ENCODE measurements around the gene PDPN. TPM values are rescaled to one million over a fixed set of nuclear protein-coding genes. Genes with fewer than 3 reads are reported as not detected.
"Not testable (repeated sequence)": the region's sequence is repeated elsewhere in the genome, so short reads cannot be mapped to it uniquely, and the experiment has no call there.

PDPN gene, protein sequence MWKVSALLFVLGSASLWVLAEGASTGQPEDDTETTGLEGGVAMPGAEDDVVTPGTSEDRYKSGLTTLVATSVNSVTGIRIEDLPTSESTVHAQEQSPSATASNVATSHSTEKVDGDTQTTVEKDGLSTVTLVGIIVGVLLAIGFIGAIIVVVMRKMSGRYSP
- not detected for polyA plus RNA-seq (2012; ENCODE audit: insufficient read depth, insufficient read length)

DNA sequence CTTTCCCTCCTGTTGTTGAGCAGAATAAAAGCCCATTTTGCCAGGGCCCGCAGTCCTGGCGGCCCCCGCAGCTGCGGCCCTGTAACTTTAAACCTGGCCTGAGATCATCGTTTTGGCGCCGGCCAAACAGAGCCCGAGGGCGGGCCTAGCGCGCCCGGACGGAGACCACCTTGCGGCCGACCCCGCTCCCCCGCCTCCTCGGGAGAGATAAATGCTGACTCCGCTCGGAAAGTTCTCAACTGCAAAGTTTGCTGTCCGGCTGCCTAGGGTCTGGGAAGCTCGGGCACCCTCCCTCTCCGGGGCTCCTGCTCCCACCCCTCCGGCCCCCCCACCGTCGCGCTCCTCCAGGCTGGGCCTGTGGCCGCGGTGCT is at the start of gene PDPN:
PDPN (plus strand) TSS at position 238 of the 371 bp plus-strand sequence. CDS start 202 bp downstream, outside the sequence.
- no peak within 1 kb of the TSS for H3K4me3 ChIP-seq (ENCODE audit: low read length)
- no peak for DNase-seq (ENCODE audit: low read depth, low spot score)

DNA sequence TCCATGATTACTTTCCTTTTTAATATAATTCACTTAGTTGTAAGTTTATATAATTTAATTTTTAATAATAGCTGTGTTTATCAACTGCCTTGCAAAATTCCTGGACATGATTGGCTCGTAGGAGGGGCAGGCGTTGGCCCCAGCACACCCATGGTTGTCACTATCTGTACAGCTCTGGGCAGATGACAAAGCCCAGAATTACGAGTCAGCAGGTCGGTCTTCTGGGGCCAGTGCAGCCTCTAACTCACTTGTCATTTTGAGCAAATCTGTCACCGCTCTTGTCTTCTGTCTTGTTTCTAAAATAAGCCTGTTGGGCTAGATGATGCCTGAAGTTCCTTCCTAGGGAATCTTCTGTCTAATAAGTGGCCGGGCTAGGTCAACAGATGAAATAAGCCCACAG is 48.4 kb upstream of the PDPN start:
- no peak overlapping the region for H3K4me3 ChIP-seq (ENCODE audit: low read length)
- no peak for DNase-seq (ENCODE audit: low read depth, low spot score)

DNA sequence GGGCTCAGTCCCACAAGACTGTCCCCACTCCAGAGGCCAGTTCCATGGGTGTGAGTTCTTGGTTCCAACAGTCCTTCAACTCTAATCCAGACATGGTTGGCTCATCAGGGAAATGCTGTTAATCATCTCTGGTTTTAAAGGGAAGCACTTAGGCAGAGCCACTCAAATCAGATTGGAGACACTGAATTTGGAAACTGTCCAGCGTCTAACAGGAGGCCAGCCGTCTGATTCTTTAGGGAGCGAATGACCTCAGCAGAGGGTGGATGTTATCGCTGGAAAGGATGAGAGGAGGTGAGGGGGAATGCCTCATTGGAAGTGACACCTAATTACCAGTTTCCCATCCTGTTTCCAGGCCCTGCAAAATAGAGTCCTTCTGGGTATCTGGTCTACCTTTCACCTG is 47.1 kb upstream of the PDPN start:
- DNase-seq (ENCODE audit: low read depth, low spot score) = no peak
- H3K4me3 ChIP-seq (ENCODE audit: low read length) = no peak overlapping the region

DNA sequence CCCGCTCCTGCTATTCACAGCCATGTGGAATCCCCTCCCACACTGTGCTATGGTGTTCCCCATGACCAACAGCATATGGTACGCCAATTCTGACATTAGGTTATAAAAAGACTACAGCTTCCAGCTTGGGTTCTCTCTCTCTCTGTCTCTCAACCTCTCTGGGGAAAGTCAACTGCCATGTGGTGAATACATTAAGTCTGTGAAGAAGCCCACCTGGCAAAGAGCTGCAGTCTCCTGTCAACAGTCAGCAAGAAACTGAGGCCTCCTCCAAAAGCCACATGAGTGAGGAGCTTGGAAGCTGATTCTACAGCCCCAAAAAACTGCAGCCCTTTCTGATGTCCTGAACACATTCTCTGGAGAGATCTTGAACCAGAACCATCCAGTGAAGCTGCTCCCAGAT is 44.8 kb upstream of the PDPN start:
- peak; percentile 88 for DNase-seq (ENCODE audit: low read depth, low spot score)
- no peak overlapping the region for H3K4me3 ChIP-seq (ENCODE audit: low read length)

DNA sequence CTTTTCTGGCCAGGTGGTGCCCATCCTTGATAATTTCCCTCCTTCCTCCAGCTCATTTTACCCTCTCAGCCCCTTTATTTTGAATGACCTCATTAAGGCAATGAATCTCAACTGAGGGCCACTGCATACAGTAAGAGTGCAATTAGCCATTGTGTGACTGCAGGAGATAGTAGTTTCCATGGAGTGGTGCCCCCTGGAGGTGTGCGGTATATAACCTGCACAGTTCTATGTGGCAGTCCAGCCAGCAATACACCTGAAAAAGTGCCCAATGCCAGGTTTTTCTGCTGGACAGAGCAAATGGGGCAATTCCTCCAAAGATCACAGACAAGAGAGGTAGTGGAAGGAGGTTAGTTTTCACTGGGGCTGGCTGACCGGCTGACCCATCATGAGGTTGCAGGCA is 43.9 kb upstream of the PDPN start:
- peak; percentile 23 for DNase-seq (ENCODE audit: low read depth, low spot score)
- no peak overlapping the region for H3K4me3 ChIP-seq (ENCODE audit: low read length)

DNA sequence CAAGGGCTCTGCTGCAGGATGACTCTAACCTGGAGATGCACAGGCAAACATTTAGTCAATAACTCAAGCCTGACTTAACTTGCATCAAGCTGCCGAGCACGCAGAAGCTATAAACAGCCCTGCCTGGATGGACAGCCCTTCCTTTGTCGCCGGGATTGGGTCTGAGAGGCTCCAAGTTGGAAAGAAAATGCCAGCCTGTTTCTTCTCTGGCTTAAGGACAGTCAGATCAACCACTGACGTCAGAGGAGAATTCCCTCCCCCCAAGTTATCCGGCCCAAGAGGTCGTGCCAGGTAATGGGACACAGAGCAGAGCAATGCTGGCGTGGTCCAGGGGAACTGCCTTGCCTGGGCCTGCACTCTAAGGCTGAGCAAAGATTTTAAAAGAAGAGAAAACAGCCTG is 42.8 kb upstream of the PDPN start:
- no peak overlapping the region for H3K4me3 ChIP-seq (ENCODE audit: low read length)
- no peak for DNase-seq (ENCODE audit: low read depth, low spot score)

DNA sequence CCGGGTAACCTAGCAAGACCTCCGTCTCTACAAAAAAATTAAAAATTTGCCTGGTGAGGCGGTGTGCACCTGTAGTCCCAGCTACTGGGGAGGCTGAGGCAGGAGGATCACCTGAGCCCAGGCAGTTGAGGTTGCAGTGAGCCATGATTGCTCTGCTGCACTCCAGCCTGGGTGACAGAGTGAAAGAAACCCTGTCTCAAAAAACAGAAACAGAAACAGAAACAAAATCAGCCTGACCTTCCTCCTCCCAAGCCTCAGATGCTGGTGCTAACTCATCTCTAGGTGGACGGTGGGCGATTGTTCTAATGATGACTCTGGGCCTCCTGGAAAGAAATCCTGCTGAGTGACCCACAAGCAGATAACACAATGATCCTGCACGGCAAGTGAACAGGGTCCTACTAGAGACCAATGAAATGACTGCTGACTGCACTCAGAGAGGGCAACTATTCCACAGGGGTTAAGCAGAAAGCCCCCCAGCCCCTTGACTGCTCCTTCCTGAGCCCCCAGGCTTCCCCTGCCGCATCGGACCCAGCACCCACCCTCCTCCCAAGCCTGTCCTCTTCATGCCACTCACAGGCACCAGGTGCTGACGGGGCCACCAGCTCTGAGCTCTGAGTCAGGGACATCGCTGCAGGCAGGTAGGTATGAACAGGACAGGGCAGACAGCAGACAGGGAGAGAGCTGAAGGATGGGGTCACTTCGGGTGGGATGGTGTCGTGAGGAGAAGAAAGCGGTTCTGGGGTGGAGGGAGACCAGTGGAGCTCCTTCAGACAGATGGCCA is 42.0 kb upstream of the PDPN start:
- no peak overlapping the region for H3K4me3 ChIP-seq (ENCODE audit: low read length)
- DNase-seq (ENCODE audit: low read depth, low spot score) = no peak

DNA sequence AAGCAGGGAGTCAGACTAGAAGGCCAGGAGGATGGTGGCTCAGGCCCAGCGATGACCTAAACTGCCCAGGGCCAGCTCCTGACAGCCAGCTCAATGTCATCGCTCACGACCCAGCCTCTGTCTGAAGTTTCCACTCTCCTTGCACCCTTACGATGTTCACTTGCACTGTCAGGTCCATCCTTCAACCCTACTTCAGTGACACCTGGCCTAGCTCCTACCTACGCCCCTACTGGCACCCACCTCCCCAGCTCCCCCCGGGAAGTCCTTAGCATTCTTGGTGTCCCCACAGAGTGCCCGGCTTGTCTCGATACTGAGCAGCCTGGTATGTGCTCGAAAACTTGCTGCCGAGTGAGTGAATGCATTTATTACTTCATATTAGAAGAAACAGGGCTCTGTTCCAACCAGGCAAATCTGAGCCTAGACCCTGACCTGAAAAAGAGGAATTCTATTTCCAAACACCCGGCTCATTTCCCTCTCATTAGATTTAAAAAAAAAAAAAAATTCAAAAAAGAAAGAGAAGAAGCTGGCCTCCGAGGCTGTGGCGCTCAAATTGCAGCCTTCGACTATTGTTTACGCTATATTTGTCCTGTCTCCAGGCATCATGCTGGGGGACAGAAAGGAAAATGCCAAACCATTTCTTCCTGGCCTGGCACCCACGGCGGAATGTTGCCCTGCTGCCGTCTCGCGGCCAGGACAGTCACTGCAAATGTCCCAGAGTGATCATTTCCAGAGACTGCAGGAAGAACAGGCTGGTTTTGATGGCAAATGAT is 40.0 kb upstream of the PDPN start:
- no peak overlapping the region for H3K4me3 ChIP-seq (ENCODE audit: low read length)
- DNase-seq (ENCODE audit: low read depth, low spot score) = no peak

DNA sequence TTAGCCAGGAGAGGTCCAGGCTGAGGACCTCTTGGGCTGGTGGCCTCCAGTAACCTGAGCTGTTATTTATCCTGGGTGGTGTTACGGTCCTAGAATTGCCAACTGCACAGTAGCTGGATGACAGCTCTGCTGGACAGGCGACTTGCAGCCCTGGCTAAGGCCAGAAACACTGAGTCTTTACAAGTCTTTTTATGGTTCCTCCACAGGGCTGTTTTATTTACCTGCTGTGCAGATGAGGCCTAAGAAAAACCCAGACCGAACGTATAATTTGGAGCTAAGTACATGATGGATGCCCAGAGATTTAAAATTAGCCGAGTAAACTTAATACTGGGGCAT is 39.4 kb upstream of the PDPN start:
- no peak overlapping the region for H3K4me3 ChIP-seq (ENCODE audit: low read length)
- no peak for DNase-seq (ENCODE audit: low read depth, low spot score)

DNA sequence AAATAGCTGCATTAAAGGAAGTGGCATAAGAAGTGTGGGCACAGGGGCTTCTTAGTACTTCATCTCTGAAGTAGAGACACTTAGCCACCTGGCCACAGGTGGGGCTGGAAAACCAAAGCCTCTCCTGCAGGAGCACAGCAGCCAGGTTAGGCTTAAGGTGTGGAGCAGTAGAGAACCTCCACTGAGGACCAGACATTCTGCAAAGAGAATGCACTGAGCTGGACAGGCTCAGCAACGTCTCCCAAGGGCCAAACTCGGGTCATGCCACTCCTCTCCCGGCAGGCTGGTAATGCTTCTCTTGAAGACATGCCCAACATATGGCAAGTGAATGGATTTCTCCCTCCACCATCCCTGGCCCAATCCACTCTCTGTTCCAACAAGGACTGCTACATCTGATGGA is 36.8 kb upstream of the PDPN start:
- no peak for DNase-seq (ENCODE audit: low read depth, low spot score)
- H3K4me3 ChIP-seq (ENCODE audit: low read length) = no peak overlapping the region

DNA sequence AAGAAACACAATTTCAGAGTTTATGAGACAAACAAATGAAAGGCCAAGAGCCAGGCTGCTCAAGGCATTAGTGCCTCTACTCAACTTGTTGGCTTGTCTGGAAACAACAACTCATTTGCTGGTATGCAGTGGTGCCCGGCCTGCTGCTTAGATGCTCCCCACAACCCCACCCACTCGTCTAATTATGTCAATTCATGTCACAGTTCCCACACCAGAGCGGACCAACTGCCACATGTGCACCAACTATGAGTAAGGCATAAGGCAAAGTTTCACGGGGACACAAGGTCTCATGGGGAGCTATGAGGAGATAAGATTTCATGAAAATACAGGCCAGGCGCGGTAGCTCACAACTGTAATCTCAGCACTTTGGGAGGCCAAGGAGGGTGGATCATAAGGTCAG is 35.4 kb upstream of the PDPN start:
- no peak for DNase-seq (ENCODE audit: low read depth, low spot score)
- no peak overlapping the region for H3K4me3 ChIP-seq (ENCODE audit: low read length)

DNA sequence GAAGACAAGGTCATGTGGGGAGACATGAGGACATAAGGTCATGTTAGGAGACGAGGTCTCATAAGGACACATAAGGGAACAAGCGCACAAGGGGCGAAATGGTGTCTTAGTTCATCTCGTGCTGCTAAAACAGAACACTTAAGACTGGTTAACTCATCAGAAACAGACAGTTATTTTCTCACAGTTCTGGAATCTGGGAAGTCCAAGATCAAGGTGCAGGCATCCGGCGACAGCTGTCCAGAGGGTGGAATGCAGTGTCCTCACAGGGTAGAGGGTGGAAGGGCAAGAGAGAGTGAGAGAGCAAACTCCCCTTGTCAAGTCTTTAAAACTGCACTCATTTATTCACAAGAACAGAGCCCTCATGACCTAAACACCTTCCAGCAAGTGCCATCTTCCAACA is 34.6 kb upstream of the PDPN start:
- no peak overlapping the region for H3K4me3 ChIP-seq (ENCODE audit: low read length)
- no peak for DNase-seq (ENCODE audit: low read depth, low spot score)

DNA sequence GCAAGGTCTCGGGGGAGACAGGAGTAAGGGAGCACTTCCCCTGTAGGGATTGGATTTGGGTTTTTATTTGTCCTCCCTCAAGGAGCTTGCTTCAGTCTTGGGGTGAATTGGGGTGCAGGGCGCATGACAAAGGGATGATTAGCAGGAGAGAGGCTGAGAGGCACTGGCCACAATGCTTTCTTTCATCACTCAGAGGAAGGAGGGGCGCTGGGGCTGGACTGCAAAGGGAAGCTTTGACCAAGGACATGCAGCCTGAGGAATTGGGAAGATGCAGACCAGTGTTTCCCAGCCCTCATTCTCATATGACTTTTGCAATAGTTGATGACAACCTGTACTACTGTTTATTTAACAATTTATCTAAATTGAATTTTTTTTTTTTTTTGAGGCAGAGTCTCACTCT is 34.1 kb upstream of the PDPN start:
- DNase-seq (ENCODE audit: low read depth, low spot score) = no peak
- no peak overlapping the region for H3K4me3 ChIP-seq (ENCODE audit: low read length)

DNA sequence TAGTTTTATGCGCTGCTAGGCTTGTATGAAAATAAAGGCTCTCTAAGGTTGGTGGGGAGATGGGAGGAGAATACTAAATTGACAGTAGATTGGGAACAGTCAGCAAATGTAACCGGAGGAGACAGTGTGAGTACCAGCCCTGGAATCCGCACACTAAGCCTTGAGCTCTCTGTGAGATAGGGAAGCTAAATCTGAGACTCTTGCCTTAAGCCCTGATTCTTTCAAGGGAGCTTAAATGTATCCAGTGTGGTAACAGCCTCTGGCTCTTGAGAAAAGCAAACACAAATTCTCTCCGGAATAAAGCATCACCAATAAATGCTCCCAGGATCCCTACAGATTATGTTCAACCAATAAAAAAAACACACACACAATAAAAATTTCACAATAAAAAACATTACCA is 33.0 kb upstream of the PDPN start:
- no peak overlapping the region for H3K4me3 ChIP-seq (ENCODE audit: low read length)

DNA sequence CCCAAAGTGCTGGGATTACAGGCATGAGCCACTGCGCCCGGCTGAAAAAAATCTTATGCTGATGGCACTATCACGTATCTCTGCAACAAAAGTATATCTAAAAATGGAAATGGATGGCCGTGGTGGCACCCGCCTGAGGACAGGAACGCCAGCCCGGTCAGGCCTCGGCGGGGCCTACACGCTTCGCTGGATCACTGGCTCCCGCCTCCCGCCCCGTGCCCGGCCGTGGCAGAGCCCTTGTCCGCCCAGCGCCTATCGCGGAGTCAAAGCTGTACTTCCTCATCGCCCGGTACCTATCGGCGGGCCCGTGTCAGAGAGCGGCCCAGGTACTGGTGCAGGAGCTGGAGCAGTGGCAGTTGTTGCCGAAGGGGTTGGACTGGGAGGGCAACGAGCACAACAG is 28.8 kb upstream of the PDPN start:
- DNase-seq (ENCODE audit: low read depth, low spot score) = no peak
- no peak overlapping the region for H3K4me3 ChIP-seq (ENCODE audit: low read length)

More for the DNA sequence above, 33.0 kb upstream of the PDPN start:
- no peak for DNase-seq (ENCODE audit: low read depth, low spot score)

DNA sequence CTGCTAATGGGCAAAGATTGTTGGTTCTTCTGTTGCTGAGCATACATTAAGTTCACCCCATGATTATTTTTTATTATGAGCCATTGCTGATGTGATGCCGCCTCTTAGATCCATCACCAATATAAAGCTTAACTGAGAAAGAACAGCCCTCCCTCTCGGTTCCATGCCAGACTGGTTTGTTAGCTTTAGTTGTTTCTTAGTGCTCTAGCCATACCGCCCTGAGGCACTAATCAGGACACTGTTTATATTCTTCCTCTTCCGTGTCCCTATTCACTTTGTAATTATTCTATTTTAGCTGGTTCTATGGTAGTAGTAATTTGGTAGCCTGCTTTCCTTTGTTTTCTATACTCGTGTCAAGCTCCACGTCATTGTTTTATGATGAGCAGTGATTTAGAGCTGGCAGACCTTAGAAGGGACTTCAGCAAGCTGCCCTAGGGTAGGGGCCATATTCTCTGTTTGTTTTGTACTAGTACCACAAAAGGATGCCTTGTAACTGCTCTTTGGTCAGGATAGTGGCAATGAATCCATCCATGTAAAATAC is 27.3 kb upstream of the PDPN start:
- H3K4me3 ChIP-seq (ENCODE audit: low read length) = no peak overlapping the region
- DNase-seq (ENCODE audit: low read depth, low spot score) = no peak

DNA sequence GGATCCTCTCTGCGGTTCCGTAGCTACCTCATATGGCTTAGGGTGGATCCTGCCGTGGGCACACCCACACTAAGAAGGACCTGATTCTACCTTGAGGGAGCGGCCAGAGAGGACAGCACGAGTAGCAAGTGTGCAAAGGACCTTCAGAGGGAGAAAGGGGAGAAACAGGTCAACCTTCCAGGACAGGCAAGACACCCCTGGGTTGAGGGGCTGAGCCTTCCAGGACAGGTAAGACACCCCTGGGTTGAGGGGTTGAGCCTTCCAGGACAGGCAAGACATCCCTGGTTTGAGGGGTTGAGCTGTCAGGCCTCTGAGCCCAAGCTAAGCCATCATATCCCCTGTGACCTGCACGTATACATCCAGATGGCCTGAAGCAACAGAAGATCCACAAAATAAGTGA is 23.1 kb upstream of the PDPN start:
- no peak for DNase-seq (ENCODE audit: low read depth, low spot score)
- H3K4me3 ChIP-seq (ENCODE audit: low read length) = no peak overlapping the region

DNA sequence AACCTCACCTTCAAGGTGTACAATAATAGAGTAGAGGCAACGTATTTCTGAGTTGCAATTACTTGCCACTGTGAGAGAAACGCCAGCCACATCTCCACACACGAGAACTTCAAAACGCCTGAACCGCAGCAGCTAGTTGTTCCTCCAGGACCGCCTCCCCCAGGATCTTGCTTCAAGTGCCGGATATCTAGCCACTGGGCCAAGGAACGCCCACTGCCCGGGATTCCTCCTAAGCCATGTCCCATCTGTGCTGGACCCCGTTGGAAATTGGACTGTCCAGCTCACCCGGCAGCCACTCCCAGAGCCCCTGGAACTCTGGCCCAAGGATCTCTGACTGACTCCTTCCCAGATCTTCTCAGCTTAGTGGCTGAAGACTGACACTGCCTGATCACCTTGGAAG is 20.7 kb upstream of the PDPN start:
- DNase-seq (ENCODE audit: low read depth, low spot score); H3K4me3 ChIP-seq (ENCODE audit: low read length): not testable (repeated sequence)

DNA sequence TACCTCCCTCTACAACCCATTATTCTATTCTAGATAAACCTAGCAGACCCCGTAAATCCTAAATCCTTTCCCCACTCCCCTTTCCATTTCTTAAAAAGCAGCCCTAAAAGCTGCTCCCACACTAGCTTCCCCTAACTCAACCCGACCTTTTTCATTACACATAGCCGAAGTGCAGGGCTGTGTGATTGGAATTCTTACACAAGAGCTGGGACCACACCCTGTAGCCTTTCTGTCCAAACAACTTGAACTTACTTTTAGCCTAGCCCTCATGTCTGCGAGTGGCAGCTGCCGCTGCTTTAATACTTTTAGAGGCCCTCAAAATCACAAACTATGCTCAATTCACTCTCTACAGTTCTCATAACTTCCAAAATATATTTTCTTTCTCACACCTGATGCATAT is 19.6 kb upstream of the PDPN start:
- no peak overlapping the region for H3K4me3 ChIP-seq (ENCODE audit: low read length)
- no peak for DNase-seq (ENCODE audit: low read depth, low spot score)

DNA sequence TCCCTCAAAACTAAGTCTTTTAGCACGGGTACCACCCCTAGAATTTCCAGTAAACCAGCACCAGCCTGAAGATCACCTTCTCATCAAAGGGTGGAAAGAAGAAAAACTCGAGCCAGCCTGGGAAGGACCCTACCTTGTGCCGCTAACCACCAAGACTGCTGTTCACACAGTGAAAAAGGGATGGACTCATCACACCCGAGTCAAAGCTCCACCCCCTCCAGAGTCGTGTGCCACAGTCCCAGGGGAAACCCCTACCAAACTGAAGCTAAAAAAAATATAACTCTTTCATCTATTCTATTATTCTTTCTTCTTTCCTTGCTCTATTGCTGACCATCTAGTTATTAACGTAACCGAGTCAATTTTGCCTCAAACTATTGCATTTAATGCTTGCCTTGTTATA is 13.2 kb upstream of the PDPN start:
- DNase-seq (ENCODE audit: low read depth, low spot score) = peak; percentile 11
- H3K4me3 ChIP-seq (ENCODE audit: low read length) = 0 out of 2 replicates have a peak overlapping the region, but pooled peaks have one; percentile 7

All from Jurkat, Clone E6-1 (cell line).